Peyer's patch (tissue), 4 donors: Measurements from ENCODE around the gene STK31. TPM values are rescaled to one million over a fixed set of nuclear protein-coding genes. Genes with fewer than 3 reads are reported as not detected.
"Not testable (repeated sequence)": the region's sequence is repeated elsewhere in the genome, so short reads cannot be mapped to it uniquely, and the experiment has no call there.

ENCODE experiments used
- DNase-seq, 3 donors: peaks; one replicate each; pipeline ENCODE4 v3.0.0-alpha.2; 2017 to 2019
- H3K27ac ChIP-seq, 4 donors: fragments of 200-600 bp; sonication (generic); one replicate each; pipeline ENCODE4 v1.5.1; 2016 to 2019
- H3K27me3 ChIP-seq, 2 donors: fragments of 200-600 bp; sonication (generic); one replicate each; pipeline ENCODE4 v1.5.1; 2019
- H3K36me3 ChIP-seq, 3 donors: fragments of 200-600 bp; sonication (generic); one replicate each; pipeline ENCODE4 v1.5.1; 2016 to 2019
- H3K4me1 ChIP-seq, 4 donors: fragments of 200-600 bp; sonication (generic); one replicate each; pipeline ENCODE4 v1.5.1; 2016 to 2019
- H3K4me3 ChIP-seq, 4 donors: fragments of 200-600 bp; sonication (generic); 1 replicate in 3 of 4; 2 replicates in 1 of 4; pipeline ENCODE4 v1.5.1; 2016 to 2019; ENCODE audit warnings: mild to moderate bottlenecking in 1 of 4
- H3K9me3 ChIP-seq, 4 donors: fragments of 200-600 bp; sonication (generic); one replicate each; pipeline ENCODE4 v1.5.1; 2016 to 2019; ENCODE audit warnings: mild to moderate bottlenecking in 1 of 4
- CTCF ChIP-seq, 6 experiments: fragments of 450-650 bp in 4 of 6; fragments of 200-600 bp in 2 of 6; sonication (generic) in 1 of 6; IDR thresholded peaks; one replicate each; pipeline ENCODE4 v1.5.1; 2017 to 2019; ENCODE audit warnings: antibody characterized with exemption in 6 of 6, mild to moderate bottlenecking in 3 of 6, moderate library complexity in 1 of 6
- POLR2A ChIP-seq, 2 donors: fragments of 450-650 bp; IDR thresholded peaks; one replicate each; pipeline ENCODE4 v1.5.1; 2017; ENCODE audit warnings: antibody characterized with exemption in 2 of 2, mild to moderate bottlenecking in 2 of 2, moderate library complexity in 2 of 2
- total RNA-seq, 4 donors: library from RNA; depleted of rRNA; stranded (reverse); fragments of >200 nt; gene quantifications; one replicate each; pipeline ENCODE4 v1.1.0, GENCODE V29; 2016

The STK31 gene
- total RNA-seq, 4 donors from 2014 or later = 1.7 to 9.1 (median 2.8) TPM; not detected in 1

DNA sequence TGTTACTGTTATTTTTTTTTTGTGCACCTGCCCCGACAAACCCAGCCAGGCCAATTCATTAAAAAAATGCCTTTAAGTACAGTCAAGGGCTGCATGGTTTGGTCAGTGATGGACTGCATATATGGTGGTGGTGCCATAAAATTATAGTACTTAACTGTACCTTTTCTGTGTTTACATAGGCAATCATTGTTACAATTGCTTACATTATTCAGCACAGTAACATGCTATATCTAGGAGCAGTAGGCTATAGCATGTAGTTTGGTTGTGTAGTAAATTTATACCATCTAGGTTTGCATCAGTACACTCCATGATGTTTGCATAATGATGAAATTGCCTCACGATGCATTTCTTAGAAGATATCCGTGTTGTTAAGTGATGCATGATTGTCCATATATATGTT lies 58.0 kb downstream of the STK31 start:
- TF ChIP-seq CTCF (IDR thresholded peaks at IDR 0.05) (no peak), POLR2A (IDR thresholded peaks at IDR 0.05) (no peak)
- no peaks in the 10 kb centered on the region for H3K9me3 ChIP-seq
- H3K4me3 ChIP-seq = no peak overlapping the region
- no peaks in the 10 kb centered on the region for H3K4me1 ChIP-seq
- H3K36me3 ChIP-seq = no peaks in the 10 kb centered on the region
- DNase-seq = no peak
- no peaks in the 10 kb centered on the region for H3K27me3 ChIP-seq
- H3K27ac ChIP-seq = no peak overlapping the region

GRCh38 chr7:23779185-23779800 lies 69.3 kb downstream of the STK31 start:
- H3K27me3 ChIP-seq, H3K27ac ChIP-seq, H3K4me1 ChIP-seq, H3K4me3 ChIP-seq, H3K36me3 ChIP-seq, DNase-seq, H3K9me3 ChIP-seq: not testable (repeated sequence)

- DNase-seq = no peak
- Histone ChIP-seq H3K4me3 (no peak overlapping the region), H3K27ac (no peak overlapping the region), H3K4me1 (no peaks in the 10 kb centered on the region), H3K36me3 (no peaks in the 10 kb centered on the region), H3K27me3 (no peaks in the 10 kb centered on the region), H3K9me3 (peaks cover 0 to 4% (median 0%) of the 10 kb centered on the region in 4 donors)
- TF ChIP-seq CTCF (IDR thresholded peaks at IDR 0.05) (no peak), POLR2A (IDR thresholded peaks at IDR 0.05) (no peak)
Measured at GRCh38 chr7:23783115-23783514, 73.1 kb downstream of the STK31 start.

GRCh38 chr7:23787272-23787671 lies 77.3 kb downstream of the STK31 start:
- TF ChIP-seq CTCF (IDR thresholded peaks at IDR 0.05) (no peak), POLR2A (IDR thresholded peaks at IDR 0.05) (no peak)
- no peak for DNase-seq
- no peak overlapping the region for H3K27ac ChIP-seq
- no peaks in the 10 kb centered on the region for H3K9me3 ChIP-seq
- H3K4me3 ChIP-seq = no peak overlapping the region
- no peaks in the 10 kb centered on the region for H3K36me3 ChIP-seq
- H3K27me3 ChIP-seq = no peaks in the 10 kb centered on the region
- H3K4me1 ChIP-seq = no peaks in the 10 kb centered on the region

DNA sequence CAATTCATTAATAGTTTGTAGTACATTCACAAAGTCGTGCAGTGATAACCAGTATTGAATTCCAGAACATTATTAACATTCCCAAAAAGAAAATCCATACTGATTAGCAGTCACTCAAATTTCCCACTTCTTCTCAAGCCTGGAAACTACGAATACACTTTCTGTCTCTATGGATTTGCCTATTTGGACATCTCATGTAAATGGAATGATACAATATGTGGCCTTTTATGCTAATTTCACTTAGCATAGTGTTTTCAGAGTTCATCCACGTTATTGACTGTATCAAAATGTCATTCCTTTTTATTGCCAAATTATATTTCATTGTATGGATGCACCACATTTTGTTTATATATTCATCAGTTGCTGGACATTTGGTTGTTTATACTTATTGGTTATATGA lies 78.8 kb downstream of the STK31 start:
- Histone ChIP-seq H3K27me3 (no peaks in the 10 kb centered on the region), H3K4me1 (no peaks in the 10 kb centered on the region), H3K4me3 (no peak overlapping the region), H3K9me3 (no peaks in the 10 kb centered on the region), H3K36me3 (no peaks in the 10 kb centered on the region), H3K27ac (no peak overlapping the region)
- no peak for DNase-seq
- no peak for TF ChIP-seq CTCF (IDR thresholded peaks at IDR 0.05)
- no peak for TF ChIP-seq POLR2A (IDR thresholded peaks at IDR 0.05)

DNA sequence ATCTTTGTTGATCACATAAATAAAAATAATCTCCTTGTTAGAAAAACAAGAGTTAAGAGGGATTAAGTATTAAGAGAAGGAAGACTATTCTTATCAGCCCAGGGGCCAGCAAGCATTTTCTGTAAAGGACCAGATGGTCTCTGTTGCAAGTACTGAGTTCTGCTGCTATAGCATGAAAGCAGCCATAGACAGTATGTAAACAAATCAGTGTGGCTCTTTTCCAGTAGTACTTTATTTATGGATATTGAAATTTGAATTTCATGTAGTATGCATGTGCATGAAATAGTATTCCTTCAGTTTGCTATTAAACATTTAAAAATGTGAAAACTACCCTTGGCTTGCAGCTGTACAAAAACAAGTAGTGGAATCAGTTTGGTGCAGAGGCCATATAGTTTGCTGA lies 81.7 kb downstream of the STK31 start:
- no peak overlapping the region for H3K4me3 ChIP-seq
- H3K36me3 ChIP-seq = no peaks in the 10 kb centered on the region
- H3K27me3 ChIP-seq = no peaks in the 10 kb centered on the region
- no peak overlapping the region for H3K27ac ChIP-seq
- peaks cover 0 to 12% (median 5%) of the 10 kb centered on the region in 4 donors for H3K9me3 ChIP-seq
- no peaks in the 10 kb centered on the region for H3K4me1 ChIP-seq
- TF ChIP-seq CTCF (IDR thresholded peaks at IDR 0.05) = no peak
- no peak for TF ChIP-seq POLR2A (IDR thresholded peaks at IDR 0.05)
- no peak for DNase-seq
